Endometrial microvascular endothelial cells (primary cell): ENCODE data around the gene NDUFV3. TPM values are rescaled to one million over a fixed set of nuclear protein-coding genes. Genes with fewer than 3 reads are reported as not detected.
"Not testable (repeated sequence)": the region's sequence is repeated elsewhere in the genome, so short reads cannot be mapped to it uniquely, and the experiment has no call there.

Experiments
- in situ Hi-C: cut with HindIII; loops from 2 replicates; pipeline ENCODE4 v1.10.0; 2017; ENCODE audit warnings: low sequenced_read_pairs, low pct_unique_long_range_greater_than_20kb; ENCODE audit errors: inconsistent ontology term
- total RNA-seq: library from RNA; depleted of rRNA; stranded (reverse); fragments of >200 nt; gene quantifications from one replicate; pipeline ENCODE4 v1.2.3, GENCODE V29; 2015; ENCODE audit errors: inconsistent ontology term

NDUFV3 gene
- total RNA-seq, 1 donor from 2014 or later: 62.9 TPM

DNA sequence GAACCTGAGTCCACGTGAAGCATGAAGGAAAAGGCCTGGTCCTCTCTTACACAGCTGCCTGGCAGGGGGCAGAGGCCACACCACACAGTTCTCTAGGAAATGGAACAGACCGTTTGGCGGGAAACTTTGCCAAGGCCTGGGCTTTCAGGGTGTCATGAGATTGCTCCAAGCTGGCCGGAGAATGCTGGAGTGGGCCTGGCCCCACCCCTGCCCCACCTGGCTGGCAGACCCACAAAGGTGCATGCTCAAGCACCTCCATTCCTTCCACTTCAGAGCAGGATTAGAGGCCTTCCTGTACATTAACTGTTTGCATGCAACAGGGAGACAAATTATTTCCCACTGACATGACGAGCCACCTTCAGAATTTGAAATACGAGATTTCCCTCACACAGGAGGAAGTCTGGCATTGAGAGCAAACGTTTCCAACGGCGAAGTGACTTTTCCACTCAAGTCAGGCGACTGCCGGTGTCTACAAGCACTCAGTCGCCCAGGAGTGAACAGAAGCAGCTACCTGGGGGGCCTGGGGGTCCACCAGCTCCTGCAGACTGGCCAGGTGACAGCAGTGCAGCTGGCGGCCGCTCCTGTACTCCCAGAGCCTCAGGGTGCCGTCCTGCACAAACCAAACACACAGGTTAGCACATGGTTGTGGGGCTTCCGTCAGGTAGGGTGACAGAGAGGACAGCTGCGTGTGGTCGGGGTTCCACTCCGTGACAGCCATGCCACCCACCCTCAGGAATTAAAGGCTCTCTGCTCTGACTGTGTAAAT, 37.8 kb upstream of the NDUFV3 start:
- in situ Hi-C loops: no loop called here

DNA sequence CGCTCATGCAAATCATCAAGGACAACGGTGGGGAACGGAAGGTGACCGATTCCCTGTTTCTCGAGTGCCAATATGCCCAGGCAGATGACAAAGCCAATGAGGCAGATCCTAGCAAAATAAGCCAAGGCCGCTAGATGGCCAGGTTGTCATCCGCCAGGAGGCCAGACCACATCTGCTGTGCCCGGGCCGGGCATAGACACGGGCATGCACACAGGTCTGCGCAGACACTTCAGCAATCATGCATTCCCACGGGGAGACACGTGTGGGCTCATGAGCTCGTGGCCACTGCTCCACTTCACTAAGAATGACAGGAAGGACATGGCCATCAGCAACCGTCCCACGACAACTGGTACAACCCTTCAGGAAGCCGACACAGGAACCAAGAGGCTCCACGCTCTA, 37.2 kb upstream of the NDUFV3 start:
- in situ Hi-C loops: no loop called here

DNA sequence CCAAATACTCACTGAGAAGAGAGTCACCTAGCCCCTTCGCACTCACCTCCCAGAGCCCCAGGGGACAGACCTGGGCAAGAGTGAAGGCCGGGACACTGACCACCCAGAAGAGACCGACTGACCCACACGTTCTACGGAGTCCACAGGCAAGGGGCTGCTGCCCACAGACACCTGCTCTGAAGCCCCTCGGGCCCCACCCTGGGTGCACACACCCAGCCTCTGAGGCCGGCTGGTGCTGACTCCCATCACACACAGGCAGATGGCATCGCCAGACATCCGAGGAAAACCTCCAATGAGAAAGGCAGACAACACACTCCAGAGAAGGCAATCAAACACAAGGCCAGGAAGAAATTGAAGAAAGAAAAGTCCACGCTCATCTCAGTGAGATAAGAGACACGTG, 35.9 kb upstream of the NDUFV3 start:
- in situ Hi-C loops: no loop called here

DNA sequence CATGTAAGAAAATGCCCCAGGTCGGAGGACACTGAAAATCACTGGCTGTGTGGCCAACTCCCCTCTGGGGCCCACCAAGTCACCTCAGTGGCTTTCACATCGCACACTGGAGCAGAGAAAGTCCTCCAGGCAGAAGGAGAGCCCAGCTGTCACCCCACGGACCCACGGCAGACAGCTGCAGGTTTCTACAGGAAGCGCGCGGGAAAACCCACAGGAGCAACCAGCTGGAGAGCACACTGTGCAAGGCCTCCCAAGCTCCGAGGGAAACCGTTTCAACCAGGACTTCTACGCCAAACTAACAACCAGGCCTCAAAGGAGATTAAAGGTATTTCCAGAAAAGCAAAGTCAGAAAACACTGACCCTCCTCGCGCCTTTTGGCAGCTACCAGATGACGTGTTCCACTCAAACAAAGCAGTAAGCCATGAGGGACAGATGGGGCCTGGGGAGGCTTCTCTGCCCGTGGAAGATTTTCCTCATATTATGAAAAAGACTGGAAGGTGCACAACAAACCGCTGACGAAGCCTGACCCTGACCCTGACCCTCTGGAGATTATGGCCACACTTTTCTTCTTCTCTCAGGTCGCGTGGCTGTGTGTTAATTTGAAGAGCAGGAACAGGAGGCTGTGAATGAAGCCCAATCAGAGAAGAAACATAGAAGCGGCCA, 34.8 kb upstream of the NDUFV3 start:
- in situ Hi-C loops: no loop called here

DNA sequence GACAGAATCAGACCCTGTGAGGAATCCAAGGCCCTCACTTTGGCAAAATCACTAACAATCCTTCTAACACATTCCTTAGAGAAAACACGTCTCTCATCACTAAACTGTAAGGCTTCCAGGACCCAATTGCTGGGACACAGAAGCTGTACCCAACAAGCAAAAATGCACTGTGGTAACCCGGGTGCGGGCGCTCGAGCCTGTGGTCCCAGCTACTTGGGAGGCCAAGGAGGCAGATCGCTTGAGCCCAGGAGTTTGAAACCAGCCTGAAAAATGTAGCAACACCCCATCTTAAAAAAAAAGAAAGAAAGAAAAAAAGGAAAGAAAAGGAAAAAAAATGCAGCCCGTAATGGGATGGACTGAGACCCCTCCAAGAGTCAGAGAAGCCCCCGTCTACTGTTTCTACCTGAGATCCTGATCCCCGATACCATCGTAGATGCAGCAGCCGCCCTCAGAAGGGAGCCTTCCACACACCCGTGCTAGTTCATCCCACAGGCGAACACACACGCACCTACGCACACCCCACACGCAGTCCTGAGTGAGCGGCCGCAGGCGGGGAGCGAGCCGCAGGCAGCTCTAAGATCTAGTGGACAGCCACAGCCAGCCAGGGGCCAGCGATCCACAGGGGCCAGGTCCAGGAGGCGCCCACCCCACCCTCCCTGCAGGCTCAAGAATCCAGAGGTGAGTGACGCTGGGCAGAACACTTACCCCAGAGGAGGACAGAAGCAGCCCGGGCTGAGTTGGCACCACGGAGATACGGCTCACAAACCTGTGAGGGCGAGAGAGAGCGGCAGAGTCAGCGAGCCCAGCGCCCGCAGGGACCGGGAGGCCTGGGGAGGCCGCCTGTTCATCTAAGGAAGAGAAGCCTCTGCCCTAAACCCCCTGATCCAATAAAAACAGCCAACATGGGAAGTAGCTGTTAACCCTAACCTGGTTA, 33.9 kb upstream of the NDUFV3 start:
- in situ Hi-C loops: no loop called here

DNA sequence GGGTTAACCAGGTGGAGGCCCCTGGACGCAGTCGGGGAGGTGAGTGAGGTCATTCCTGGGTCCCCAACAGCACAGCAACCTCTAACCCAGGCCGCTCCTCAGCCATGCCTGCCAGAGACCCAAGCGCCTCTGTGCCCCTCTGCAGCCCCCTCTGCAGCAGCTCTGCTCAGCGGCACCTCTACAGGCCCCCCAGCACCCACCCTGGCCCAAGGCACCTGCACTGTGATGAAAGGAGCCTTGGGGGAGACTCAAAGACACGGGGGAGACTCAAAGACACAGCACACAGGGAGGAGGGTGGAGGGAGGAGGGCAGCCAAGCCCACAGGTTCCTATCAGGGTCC, 33.2 kb upstream of the NDUFV3 start:
- in situ Hi-C loops: no loop called here

DNA sequence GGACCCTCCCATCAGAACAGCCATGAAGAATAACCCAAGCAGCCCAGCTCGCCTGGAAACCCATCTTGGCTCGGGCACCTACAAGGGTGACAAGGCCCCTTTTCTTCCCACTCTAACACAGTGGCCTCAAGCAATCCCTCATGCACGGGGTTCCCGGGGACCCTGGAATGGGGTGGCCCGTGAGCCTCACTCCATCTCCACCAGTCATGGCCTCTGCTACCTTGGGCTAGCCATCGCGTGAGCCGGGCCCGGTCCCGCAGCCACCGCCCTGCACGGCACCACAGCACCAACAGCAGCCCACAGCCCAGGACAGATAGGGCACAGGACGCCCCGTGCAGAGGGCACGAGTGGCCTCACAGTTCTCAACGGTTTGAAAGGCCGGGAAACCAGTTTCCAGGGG, 32.8 kb upstream of the NDUFV3 start:
- in situ Hi-C loops: no loop called here

DNA sequence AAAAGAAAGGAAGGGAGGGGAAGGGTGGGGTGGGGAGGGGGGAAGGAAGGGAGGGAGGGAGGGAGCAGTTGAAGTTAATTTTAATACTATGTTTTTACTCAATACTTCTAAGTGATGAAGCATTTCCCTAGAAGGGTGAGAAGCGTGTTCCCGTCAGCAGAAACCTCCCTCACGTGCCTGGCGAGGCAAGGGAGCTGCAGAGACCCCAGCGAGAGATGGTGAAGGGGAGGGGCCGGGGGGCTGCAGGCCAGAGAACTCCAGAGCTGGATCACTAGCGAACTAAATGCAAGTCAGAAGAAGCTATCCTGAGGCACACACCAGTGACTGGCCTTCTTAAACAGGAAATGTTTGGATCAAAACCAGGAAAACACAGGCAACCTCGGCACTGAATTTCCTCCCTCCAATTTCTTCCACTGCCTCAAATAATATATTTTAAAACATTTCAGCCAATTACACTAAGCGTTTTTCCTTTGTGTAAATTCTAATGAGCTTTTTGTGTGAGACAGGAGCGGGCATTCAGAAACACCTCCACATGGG, 31.7 kb upstream of the NDUFV3 start:
- in situ Hi-C loops: no loop called here

DNA sequence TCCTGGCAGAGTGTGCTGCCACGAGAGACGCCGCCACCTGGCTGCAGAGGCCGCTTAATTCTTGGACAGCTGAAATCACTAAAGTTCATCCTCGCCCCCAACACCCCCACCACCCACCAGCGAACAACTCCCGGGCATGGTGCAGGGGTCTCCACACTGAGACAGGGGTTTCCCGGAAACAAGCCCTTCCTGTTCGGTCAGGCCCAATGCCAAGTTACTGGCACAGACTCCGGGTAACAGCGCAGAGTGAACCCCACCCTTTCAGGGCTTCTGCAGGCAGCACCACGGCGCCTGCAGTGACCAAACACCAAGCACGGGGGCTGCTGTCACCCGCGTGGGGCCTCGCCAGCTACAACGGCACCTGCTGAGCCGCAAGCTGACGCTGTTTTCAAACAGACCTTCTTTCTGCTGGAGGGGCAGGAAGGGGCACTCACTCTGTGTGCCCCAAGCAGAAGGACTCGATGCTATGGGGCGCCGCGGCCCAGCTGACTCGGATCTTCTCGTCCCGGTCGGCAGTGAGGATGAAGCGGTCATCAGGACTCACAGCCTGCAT, 31.2 kb upstream of the NDUFV3 start:
- in situ Hi-C loops: no loop called here

DNA sequence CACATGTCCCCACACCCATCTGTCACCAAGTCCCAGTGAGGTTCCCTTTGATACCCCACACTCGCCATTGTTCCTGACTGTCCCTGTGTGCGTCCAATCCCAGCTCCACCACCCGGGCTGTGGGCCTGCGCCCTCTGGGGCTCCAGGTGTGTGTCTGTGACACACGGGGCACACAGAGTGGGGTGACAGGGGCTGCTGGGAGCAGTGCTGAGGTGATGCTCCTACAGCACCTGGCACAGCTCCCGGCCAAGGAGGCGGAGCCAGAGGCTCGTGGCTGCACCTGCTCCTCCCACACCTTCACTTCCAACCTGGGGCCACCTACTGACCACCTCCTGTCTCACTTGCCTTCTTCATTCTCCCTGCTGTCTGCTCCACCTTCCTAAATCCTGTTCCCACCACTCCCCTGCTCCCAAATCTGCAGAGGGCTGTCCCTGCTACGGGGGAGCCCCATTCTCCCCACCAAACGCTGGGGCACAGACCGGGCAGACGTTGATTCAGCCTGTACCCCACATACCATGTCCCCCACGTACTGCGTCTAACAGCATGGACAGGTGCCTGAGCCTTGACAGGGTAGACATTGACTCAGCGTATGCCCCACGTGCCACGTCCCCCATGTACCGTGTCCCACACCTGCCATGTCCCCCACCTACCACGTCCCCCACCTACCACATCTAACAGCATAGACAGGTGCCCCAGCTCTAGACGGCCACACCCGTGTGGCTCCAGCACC, 30.2 kb upstream of the NDUFV3 start:
- in situ Hi-C loops: no loop called here

DNA sequence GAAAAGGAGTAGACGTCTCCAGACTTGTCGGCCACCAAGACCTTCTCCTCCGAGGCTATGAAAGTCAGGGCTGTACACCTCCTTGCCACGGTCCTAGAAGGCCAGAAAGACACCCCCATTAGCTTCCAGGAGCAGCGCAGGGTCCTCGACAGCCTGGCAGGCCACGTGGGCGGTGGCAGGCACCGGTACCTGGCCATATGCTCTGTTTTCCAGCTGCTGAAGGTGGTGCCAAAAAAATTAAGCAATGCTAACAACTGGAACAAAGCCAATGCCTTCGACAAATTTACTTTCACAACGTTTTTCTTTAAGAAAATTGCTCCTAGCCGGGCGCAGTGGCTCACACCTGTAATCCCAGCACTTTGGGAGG, 29.6 kb upstream of the NDUFV3 start:
- in situ Hi-C loops: no loop called here

DNA sequence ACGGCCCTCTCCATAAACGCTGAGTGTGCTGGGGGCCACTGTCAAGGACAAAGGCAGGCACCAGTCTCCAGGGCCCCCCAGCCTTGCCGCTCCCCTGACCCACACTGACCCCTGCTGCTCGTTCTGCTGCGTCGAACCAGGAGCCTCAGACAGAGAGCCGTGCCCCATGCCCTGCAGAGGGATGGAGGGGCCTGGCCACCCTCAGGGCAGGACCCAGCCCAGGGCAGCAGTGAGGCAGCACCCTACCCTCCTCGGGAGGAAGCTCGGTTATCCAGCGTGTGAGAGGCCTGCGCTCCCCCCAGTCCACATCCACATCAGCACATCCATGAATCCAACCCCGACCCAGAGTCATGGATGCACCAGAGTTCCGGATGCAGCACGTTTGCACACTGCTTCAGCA, 28.8 kb upstream of the NDUFV3 start:
- in situ Hi-C loops: no loop called here

DNA sequence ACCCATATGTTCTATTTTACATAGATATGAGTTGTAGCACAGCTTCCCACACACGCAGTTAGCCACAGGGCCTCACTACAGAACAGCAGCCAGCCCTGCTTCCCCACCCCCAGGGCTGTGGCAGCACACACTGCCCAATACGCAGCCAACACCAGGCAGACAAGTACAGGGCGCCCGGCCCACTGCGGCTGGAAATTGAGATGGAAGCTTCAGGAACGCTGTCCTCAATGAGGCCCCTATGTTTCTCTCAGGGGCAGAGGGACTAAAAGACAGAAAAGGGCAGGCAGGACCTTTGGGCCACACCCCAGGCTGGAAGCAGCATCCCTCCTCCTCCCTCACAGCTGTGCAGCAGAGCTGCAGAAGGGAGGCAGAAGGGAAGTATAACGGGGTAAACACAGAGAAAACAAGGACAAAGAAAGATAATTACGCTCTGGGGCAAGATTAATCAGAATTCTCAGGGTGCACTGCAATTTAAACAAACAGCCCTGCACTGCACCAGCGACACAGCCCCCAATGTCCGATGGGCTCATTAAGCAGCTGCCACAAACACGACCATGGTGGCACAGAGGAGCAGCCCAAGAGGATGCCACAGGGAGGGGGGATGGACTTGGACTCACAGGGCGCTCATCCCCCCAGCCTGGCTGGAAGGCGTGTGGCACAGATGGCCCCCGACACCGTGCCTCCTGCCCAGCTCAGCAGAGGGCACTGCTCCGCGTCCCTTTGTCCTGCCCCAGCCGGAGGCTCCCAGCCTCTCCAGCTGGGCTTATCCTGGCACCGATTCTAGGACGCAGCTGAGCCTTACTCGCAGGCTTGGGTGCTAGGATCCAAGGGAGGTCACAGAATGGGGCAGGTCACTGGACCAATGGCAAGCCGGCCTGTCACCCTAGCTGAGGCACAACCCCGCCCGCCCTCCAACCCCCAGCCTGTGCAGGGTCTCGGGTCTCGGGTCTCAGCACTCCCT, 28.0 kb upstream of the NDUFV3 start:
- in situ Hi-C loops: no loop called here

DNA sequence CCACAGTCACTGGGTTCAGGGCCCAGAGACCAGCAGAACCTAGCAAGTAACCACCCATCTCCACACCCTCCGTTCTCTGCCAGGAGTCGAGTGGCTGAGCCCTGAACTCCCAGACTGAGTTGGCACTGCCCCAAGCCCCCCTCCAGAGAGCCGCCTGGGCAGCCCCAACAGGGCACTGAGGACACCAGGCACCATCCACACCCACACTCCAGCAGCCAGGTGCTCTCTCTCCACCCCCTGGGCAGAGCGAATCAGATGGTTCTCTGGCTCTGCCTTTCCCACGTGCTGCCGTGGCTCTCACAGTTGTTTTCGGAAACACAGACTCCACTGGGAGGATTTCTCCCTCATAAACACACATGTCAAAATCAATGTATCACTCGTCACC, 27.3 kb upstream of the NDUFV3 start:
- in situ Hi-C loops: no loop called here

DNA sequence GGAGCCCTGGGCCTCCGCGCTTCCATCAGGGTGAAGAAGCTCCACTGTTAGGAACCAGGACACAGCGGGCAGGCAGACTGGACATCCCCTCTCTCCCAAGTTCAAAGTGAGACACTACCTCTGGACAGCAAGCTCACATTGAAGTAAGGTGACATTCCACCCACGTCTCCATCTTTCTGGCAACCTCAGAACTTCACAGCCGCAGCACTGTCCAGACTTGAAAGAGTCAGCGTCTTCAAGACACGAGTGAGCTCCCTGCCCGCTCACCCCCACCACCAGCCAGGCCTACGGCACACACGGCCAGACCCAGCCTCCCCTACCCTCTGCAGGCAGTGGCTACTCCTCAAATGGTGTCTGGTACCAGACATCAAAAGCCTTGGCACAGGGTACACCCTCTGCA, 24.9 kb upstream of the NDUFV3 start:
- in situ Hi-C loops: no loop called here

DNA sequence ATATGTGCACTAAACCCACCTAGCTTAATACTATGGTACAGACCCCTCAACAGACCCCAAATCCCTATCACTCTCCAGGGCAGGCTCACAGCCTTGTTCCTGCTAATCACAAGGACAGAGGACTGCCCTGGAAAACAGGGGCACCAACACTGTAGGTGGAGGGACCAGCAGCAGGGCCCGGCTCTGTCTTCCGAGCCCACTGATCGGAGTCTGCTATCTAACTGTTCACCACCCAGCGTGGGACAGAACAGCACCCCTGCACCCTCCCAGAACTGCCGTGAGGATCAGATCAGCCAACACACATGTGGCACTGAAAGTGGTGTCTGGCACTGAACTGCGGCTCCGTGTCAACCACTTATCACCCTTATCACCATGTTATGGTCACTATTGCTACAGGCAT, 20.0 kb upstream of the NDUFV3 start:
- in situ Hi-C loops: no loop called here

DNA sequence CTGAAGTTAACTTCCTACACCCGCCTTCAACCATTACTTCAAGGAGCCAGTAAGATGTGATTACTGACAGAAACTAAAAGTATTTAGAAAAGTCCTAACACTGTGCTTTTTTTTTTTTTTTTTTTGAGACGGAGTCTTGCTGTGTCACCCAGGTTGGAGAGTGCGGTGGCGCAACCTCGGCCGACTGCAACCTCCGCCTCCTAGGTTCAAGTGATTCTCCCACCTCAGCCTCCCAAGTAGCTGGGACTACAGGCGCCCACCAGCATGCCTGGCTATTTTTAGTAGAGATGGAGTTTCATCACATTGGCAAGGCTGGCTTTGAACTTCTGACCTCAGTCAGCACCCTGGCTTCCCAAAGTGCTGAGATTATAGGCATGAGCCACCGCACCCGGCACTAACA, 17.3 kb upstream of the NDUFV3 start:
- in situ Hi-C loops: not testable (repeated sequence)

DNA sequence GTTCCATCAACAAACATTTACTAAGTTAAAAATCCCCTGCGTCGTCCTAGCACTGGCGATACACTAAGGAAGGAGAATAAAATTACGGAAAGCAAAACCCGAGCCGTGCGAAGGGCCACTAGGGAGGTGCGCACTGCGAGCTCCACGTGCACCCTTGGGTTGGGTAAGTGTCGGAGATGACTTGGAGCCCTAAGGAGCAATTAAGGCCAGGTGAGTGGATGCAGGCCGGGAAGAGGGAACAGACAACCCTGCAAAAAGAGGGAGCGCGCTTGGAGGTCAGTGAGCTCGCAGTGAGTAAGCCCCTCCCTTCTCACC, 14.5 kb upstream of the NDUFV3 start:
- in situ Hi-C loops: no loop called here
